GM12878 (cell line): ENCODE results near the gene DNAJA1.
"Not testable (repeated sequence)": the region's sequence is repeated elsewhere in the genome, so short reads cannot be mapped to it uniquely, and the experiment has no call there.

Source experiments
- CREB1 ChIP-seq: IDR thresholded peaks from 2 replicates; pipeline ENCODE4 v1.6.1; 2012; ENCODE audit warnings: low read depth, mild to moderate bottlenecking, inconsistent platforms
- CTCF ChIP-seq, 3 experiments: IDR thresholded peaks in 2 of 3; conservative IDR thresholded peaks in 1 of 3; 2 replicates each; pipeline ENCODE4 v1.5.1; 2011; ENCODE audit warnings: low read depth in 3 of 3, low read length in 3 of 3, mild to moderate bottlenecking in 3 of 3, control low read depth in 2 of 3, moderate library complexity in 2 of 3, inconsistent platforms in 1 of 3, mixed read lengths in 1 of 3; ENCODE audit not compliant: control insufficient read depth in 2 of 3, insufficient read depth in 1 of 3; ENCODE audit errors: extremely low read depth in 1 of 3
- E2F4 ChIP-seq: IDR thresholded peaks from 2 replicates; pipeline ENCODE4 v1.6.1; 2012; ENCODE audit warnings: low read depth, low read length, improper control_type of control experiment
- EP300 ChIP-seq, 2 experiments: fragments of 150-350 bp in 1 of 2; IDR thresholded peaks; 2 replicates each; pipeline ENCODE4 v1.6.1; 2011 to 2012; ENCODE audit warnings: low read depth in 2 of 2, low read length in 2 of 2, borderline replicate concordance in 1 of 2, improper control_type of control experiment in 1 of 2, inconsistent platforms in 1 of 2; ENCODE audit not compliant: control insufficient read depth in 1 of 2
- FOXM1 ChIP-seq: IDR thresholded peaks from 2 replicates; pipeline ENCODE4 v1.6.1; 2012; ENCODE audit warnings: low read depth, mild to moderate bottlenecking, inconsistent platforms, low read length, moderate library complexity
- MTA3 ChIP-seq: IDR thresholded peaks from 2 replicates; pipeline ENCODE4 v1.6.1; 2012; ENCODE audit warnings: low read length, inconsistent platforms, borderline replicate concordance
- MXI1 ChIP-seq: fragments of 150-350 bp; IDR thresholded peaks from 2 replicates; pipeline ENCODE4 v1.6.1; 2011; ENCODE audit warnings: low read depth, mild to moderate bottlenecking, inconsistent platforms, low read length, improper control_type of control experiment
- SIN3A ChIP-seq: IDR thresholded peaks from 2 replicates; pipeline ENCODE4 v1.6.1; 2012; ENCODE audit warnings: low read depth, low read length, improper control_type of control experiment
- SREBF1 ChIP-seq: IDR thresholded peaks from 2 replicates; pipeline ENCODE4 v1.6.1; 2012; ENCODE audit warnings: mild to moderate bottlenecking, low read length
- USF2 ChIP-seq: IDR thresholded peaks from 2 replicates; pipeline ENCODE4 v1.6.1; 2011; ENCODE audit warnings: low read depth, low read length, improper control_type of control experiment, borderline replicate concordance
- YY1 ChIP-seq: IDR thresholded peaks from 2 replicates; pipeline ENCODE4 v1.6.1; 2011; ENCODE audit warnings: low read depth, mild to moderate bottlenecking, low read length

GRCh38 chr9:33085672-33086071 is 60.6 kb downstream of the DNAJA1 start:
- TF ChIP-seq MTA3; CREB1; EP300 (IDR thresholded peaks at IDR 0.05; ENCODE audit: borderline replicate concordance in 1 of 2, control insufficient read depth in 1 of 2, low read depth in 2 of 2, low read length in 2 of 2); SREBF1; FOXM1; USF2; CTCF (IDR thresholded peaks at IDR 0.05 in 2 of 3, conservative IDR thresholded peaks at IDR 0.05 in 1 of 3; ENCODE audit: control insufficient read depth in 2 of 3, extremely low read depth in 1 of 3, insufficient read depth in 1 of 3, low read depth in 3 of 3, low read length in 3 of 3); SIN3A; E2F4; MXI1; YY1: not testable (repeated sequence)
